Ovary (tissue), 3 donors: ENCODE results near the gene TNRC6C.

Experiments
- POLR2A ChIP-seq: fragments of 450-650 bp; IDR thresholded peaks from one replicate; pipeline ENCODE4 v1.6.1; 2017; ENCODE audit warnings: antibody characterized with exemption, mild to moderate bottlenecking, moderate library complexity
- TF ChIP-seq, protein P1 (sequence below), 3 donors: fragments of 450-650 bp in 2 of 3; fragments of 200-600 bp in 1 of 3; IDR thresholded peaks; one replicate each; pipeline versions ENCODE4 v1.5.1 to v1.8.0; 2016 to 2022; ENCODE audit warnings: antibody characterized with exemption in 3 of 3, mild to moderate bottlenecking in 1 of 3
- donor health status: DM: no; HTN: no; CAD: no.

- TF ChIP-seq, protein P1, sequence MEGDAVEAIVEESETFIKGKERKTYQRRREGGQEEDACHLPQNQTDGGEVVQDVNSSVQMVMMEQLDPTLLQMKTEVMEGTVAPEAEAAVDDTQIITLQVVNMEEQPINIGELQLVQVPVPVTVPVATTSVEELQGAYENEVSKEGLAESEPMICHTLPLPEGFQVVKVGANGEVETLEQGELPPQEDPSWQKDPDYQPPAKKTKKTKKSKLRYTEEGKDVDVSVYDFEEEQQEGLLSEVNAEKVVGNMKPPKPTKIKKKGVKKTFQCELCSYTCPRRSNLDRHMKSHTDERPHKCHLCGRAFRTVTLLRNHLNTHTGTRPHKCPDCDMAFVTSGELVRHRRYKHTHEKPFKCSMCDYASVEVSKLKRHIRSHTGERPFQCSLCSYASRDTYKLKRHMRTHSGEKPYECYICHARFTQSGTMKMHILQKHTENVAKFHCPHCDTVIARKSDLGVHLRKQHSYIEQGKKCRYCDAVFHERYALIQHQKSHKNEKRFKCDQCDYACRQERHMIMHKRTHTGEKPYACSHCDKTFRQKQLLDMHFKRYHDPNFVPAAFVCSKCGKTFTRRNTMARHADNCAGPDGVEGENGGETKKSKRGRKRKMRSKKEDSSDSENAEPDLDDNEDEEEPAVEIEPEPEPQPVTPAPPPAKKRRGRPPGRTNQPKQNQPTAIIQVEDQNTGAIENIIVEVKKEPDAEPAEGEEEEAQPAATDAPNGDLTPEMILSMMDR (IDR thresholded peaks at IDR 0.05): no peak
- TF ChIP-seq POLR2A: no peak
Measured at GRCh38 chr17:77914385-77915254, 43.9 kb upstream of the TNRC6C start.
